Hematopoietic multipotent progenitor cell treated with erythropoietin and hydrocortisone succinate and interleukin-3 and kit ligand, for 17 days (in vitro differentiated cells): ENCODE measurements around the gene VGLL1.

Source experiments
- DNase-seq: peaks from one replicate; pipeline ENCODE4 v3.0.0-alpha.2; 2015; ENCODE audit warnings: low spot score

VGLL1 gene

GRCh38 chrX:136555694-136556093, 23.7 kb downstream of the VGLL1 start:
- no peak for DNase-seq

- DNase-seq = no peak
Measured at GRCh38 chrX:136572030-136572429, 40.0 kb downstream of the VGLL1 start.

- DNase-seq = no peak
Measured at GRCh38 chrX:136574548-136574947, 42.5 kb downstream of the VGLL1 start.

- no peak for DNase-seq
Measured at GRCh38 chrX:136577552-136577951, 45.5 kb downstream of the VGLL1 start.

- no peak for DNase-seq
Measured at GRCh38 chrX:136580316-136580715, 48.3 kb downstream of the VGLL1 start.

- DNase-seq = no peak
Measured at GRCh38 chrX:136582624-136583023, 50.6 kb downstream of the VGLL1 start.

- DNase-seq = no peak
Measured at GRCh38 chrX:136584545-136584944, 52.5 kb downstream of the VGLL1 start.

- DNase-seq = no peak
Measured at GRCh38 chrX:136585262-136585661, 53.2 kb downstream of the VGLL1 start.

- DNase-seq = no peak
Measured at GRCh38 chrX:136585960-136586359, 53.9 kb downstream of the VGLL1 start.

- no peak for DNase-seq
Measured at GRCh38 chrX:136586386-136586785, 54.4 kb downstream of the VGLL1 start.

- no peak for DNase-seq
Measured at GRCh38 chrX:136587532-136587931, 55.5 kb downstream of the VGLL1 start.

- DNase-seq = no peak
Measured at GRCh38 chrX:136588036-136588435, 56.0 kb downstream of the VGLL1 start.

GRCh38 chrX:136589966-136590365, 58.0 kb downstream of the VGLL1 start:
- DNase-seq = no peak

- DNase-seq = no peak
Measured at GRCh38 chrX:136597356-136597755, 65.3 kb downstream of the VGLL1 start.

GRCh38 chrX:136597954-136598353, 65.9 kb downstream of the VGLL1 start:
- no peak for DNase-seq

- DNase-seq = no peak
Measured at GRCh38 chrX:136598631-136599030, 66.6 kb downstream of the VGLL1 start.

- no peak for DNase-seq
Measured at GRCh38 chrX:136600059-136600458, 68.0 kb downstream of the VGLL1 start.
